ENCODE data around the gene EFTUD2. TPM values are rescaled to one million over a fixed set of nuclear protein-coding genes. Genes with fewer than 3 reads are reported as not detected.

The EFTUD2 gene
- total and polyA plus RNA-seq, 2 of the 8 experiments (the other 6 are each of a cell fraction or from before 2014, with no cell fraction given), result 118 to 195 TPM

DNA sequence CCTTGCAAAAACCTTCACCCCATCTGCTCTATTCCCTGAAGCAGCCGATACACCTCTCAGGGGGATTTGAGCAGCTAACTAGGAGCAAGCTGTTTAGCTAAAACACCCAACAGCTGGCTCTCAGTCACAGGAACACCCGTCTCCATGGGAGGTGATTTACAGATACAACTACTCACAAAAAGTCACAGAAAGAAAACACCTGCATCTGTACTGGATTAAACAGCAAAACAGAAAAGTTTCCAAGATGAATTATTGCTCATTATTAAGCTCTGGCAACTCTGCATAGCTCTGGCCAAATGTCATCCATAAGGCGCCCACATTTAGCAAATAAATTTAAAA is 91.5 kb downstream of the EFTUD2 start:
- Histone ChIP-seq H4K91ac (replicated peaks; ENCODE audit: insufficient read length, low read length) (no peak overlapping the region), H3K56ac (replicated peaks; ENCODE audit: insufficient read length, low read depth, low read length) (no peak overlapping the region), H3K79me1 (ENCODE audit: low read depth, low read length) (peaks cover 5% of the 10 kb centered on the region), H3K18ac (ENCODE audit: extremely low read depth, low read length) (no peak overlapping the region), H3K4ac (replicated peaks; ENCODE audit: insufficient read length, low read depth, low read length) (no peak overlapping the region), H3K23me2 (ENCODE audit: low read depth, low read length) (no peaks in the 10 kb centered on the region), H2AK5ac (ENCODE audit: low read depth, low read length) (no peak overlapping the region), H4K20me1 (replicated peaks in 1 of 2; ENCODE audit: control insufficient read depth in 1 of 2, insufficient read depth in 2 of 2, low read length in 2 of 2) (peaks cover 25% of the 10 kb centered on the region in 2 experiments), H3K23ac (ENCODE audit: insufficient read length) (no peak overlapping the region), H3K4me2 (ENCODE audit: insufficient read depth in 1 of 2, low read depth in 2 of 2, low read length in 2 of 2) (no peak overlapping the region), H4K5ac (ENCODE audit: insufficient read length, low read depth, low read length) (no peak overlapping the region), H3K27ac (ENCODE audit: low read depth, low read length) (no peak overlapping the region), H3K27me3 (replicated peaks in 1 of 4; ENCODE audit: control insufficient read depth in 3 of 4, extremely low read depth in 1 of 4, insufficient read depth in 3 of 4, low read length in 3 of 4) (no peaks in the 10 kb centered on the region), H2AFZ (ENCODE audit: low read length) (no peak overlapping the region), H3K9me3 (ENCODE audit: insufficient read depth in 2 of 2, low read depth in 1 of 2, low read length in 1 of 2) (no peaks in the 10 kb centered on the region), H2BK5ac (ENCODE audit: low read depth, low read length) (no peak overlapping the region), H2BK12ac (ENCODE audit: low read depth, low read length) (no peak overlapping the region), H2BK20ac (ENCODE audit: low read length) (no peak overlapping the region), H3K9ac (replicated peaks in 1 of 4; ENCODE audit: extremely low read depth in 1 of 4, low read depth in 3 of 4, low read length in 3 of 4) (no peak overlapping the region), H3K79me2 (ENCODE audit: control insufficient read depth in 1 of 2, insufficient read depth in 2 of 2, low read length in 2 of 2) (peaks cover 7 to 84% of the 10 kb centered on the region in 2 experiments; a peak in 3 of 4 replicates), H2BK120ac (replicated peaks; ENCODE audit: low read depth, low read length) (no peak overlapping the region), H3K14ac (ENCODE audit: insufficient read length) (no peak overlapping the region), H3K36me3 (ENCODE audit: control insufficient read depth in 2 of 4, insufficient read depth in 4 of 4, low read length in 3 of 4) (peaks cover 10 to 33% (median 24%) of the 10 kb centered on the region in 4 experiments), H4K8ac (ENCODE audit: extremely low read depth, insufficient read depth, low read length) (no peak overlapping the region), H3K4me1 (replicated peaks in 1 of 4; ENCODE audit: control insufficient read depth in 3 of 4, insufficient read depth in 4 of 4, low read length in 3 of 4) (no peaks in the 10 kb centered on the region), H2BK15ac (ENCODE audit: low read length) (no peak overlapping the region), H3K4me3 (ENCODE audit: extremely low read depth in 1 of 4, insufficient read depth in 2 of 4, low read depth in 3 of 4, low read length in 4 of 4) (no peak overlapping the region)
- no peak for DNase-seq (ENCODE audit: low read depth in 1 of 2, low spot score in 2 of 2)
- ChIA-PET POLR2A (ENCODE audit: partially characterized antibody) (interaction anchor here (0.9 to 1.0 kb wide), 2 partner anchors 13 to 61 kb away, joined by 3 to 4 read pairs; no protein-coding TSS in a partner anchor), CTCF (ENCODE audit: partially characterized antibody) (interaction anchor here (1.0 to 1.6 kb wide), 3 partner anchors 10 to 57 kb away, joined by 3 to 6 read pairs (median 4); no protein-coding TSS in a partner anchor)
- WGBS, 2 experiments (ENCODE audit: extremely low coverage in 1 of 2, insufficient coverage in 1 of 2, insufficient read length in 1 of 2, insufficient replicate concordance in 2 of 2, low coverage in 1 of 2, low lambda C conversion rate in 2 of 2, missing lambda C conversion rate in 1 of 2), result 88% methylated on average over 3 of the region's 3 CpGs; no CpG with 5 or more reads in 1 of the 2 experiments
- no peak for FAIRE-seq
- no peak for TF ChIP-seq POU5F1 (IDR thresholded peaks at IDR 0.05; ENCODE audit: low read depth, low read length)
- no peak for TF ChIP-seq RFX5 (IDR thresholded peaks at IDR 0.05; ENCODE audit: borderline replicate concordance, low read depth, low read length)
- no peak for TF ChIP-seq ZNF274 (IDR thresholded peaks at IDR 0.05; ENCODE audit: borderline replicate concordance, extremely low read depth, low read length)
- no peak for TF ChIP-seq RBBP5 (IDR thresholded peaks at IDR 0.05; ENCODE audit: borderline replicate concordance, low read depth, low read length)
- no peak for TF ChIP-seq SAP30 (IDR thresholded peaks at IDR 0.05; ENCODE audit: insufficient read depth, insufficient replicate concordance, low read length)
- no peak for TF ChIP-seq JUND (IDR thresholded peaks at IDR 0.05; ENCODE audit: low read length)
- TF ChIP-seq TEAD4 (IDR thresholded peaks at IDR 0.05; ENCODE audit: low read depth, low read length), result no peak
- no peak for TF ChIP-seq MAFK (IDR thresholded peaks at IDR 0.05; ENCODE audit: low read depth, low read length)
- no peak for TF ChIP-seq RXRA (IDR thresholded peaks at IDR 0.05; ENCODE audit: insufficient read depth, low read depth, low read length)
- no peak for TF ChIP-seq EZH2 (IDR thresholded peaks at IDR 0.05; ENCODE audit: low read depth, low read length, severe bottlenecking)
- TF ChIP-seq, protein P1, sequence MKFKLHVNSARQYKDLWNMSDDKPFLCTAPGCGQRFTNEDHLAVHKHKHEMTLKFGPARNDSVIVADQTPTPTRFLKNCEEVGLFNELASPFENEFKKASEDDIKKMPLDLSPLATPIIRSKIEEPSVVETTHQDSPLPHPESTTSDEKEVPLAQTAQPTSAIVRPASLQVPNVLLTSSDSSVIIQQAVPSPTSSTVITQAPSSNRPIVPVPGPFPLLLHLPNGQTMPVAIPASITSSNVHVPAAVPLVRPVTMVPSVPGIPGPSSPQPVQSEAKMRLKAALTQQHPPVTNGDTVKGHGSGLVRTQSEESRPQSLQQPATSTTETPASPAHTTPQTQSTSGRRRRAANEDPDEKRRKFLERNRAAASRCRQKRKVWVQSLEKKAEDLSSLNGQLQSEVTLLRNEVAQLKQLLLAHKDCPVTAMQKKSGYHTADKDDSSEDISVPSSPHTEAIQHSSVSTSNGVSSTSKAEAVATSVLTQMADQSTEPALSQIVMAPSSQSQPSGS (IDR thresholded peaks at IDR 0.05; ENCODE audit: low read length), result no peak
- no peak for TF ChIP-seq CHD2 (IDR thresholded peaks at IDR 0.05; ENCODE audit: low read length)
- TF ChIP-seq BACH1 (IDR thresholded peaks at IDR 0.05; ENCODE audit: low read length), result no peak
